Measurements from ENCODE around the gene DAO. TPM values are rescaled to one million over a fixed set of nuclear protein-coding genes. Genes with fewer than 3 reads are reported as not detected.
A peak's percentile ranks its signal among the peaks of the same experiment; 100 is the strongest.

DAO gene
- total and polyA plus RNA-seq, 2 of the 4 experiments (the other 2 are of a cell fraction), result not detected

- Histone ChIP-seq H2BK15ac (ENCODE audit: low read depth, low read length) (peak overlapping the region; percentile 37; the same call in 2 of the 3 replicates), H4K91ac (ENCODE audit: insufficient read depth, low read depth, low read length) (peak overlapping the region; percentile 83), H3K9me1 (ENCODE audit: insufficient read depth, low read length) (no peaks in the 10 kb centered on the region), H3K4me1 (ENCODE audit: control insufficient read depth, insufficient read depth, low read length) (peaks cover 30% of the 10 kb centered on the region), H3K27ac (ENCODE audit: insufficient read depth, low read length) (peak overlapping the region; percentile 87), H3K9me3 (ENCODE audit: control insufficient read depth, insufficient read depth, low read length) (peaks cover 2% of the 10 kb centered on the region; the same call in 1 of the 2 replicates), H3K9ac (ENCODE audit: low read depth, low read length) (peak overlapping the region; percentile 10; the same call in 1 of the 2 replicates), H3K4me3 (ENCODE audit: insufficient read depth, low read depth, low read length) (no peak overlapping the region), H3K14ac (replicated peaks; ENCODE audit: low read depth, low read length) (peak overlapping the region; percentile 84), H3K56ac (ENCODE audit: extremely low read depth, insufficient read depth, low read length) (peak overlapping the region; percentile 71), H2BK5ac (ENCODE audit: low read depth, low read length, poor library complexity, severe bottlenecking) (peak overlapping the region; percentile 100), H3K4ac (ENCODE audit: low read depth, low read length) (peak overlapping the region; percentile 93), H3K36me3 (ENCODE audit: control insufficient read depth, insufficient read depth, low read length) (peaks cover 13% of the 10 kb centered on the region), H4K5ac (ENCODE audit: low read depth, low read length) (peak overlapping the region; percentile 26; the same call in 1 of the 2 replicates), H3K23ac (ENCODE audit: low read depth, low read length) (peak overlapping the region; percentile 90), H3K79me1 (ENCODE audit: low read depth in 1 of 2, low read length in 2 of 2) (peaks cover 9 to 34% of the 10 kb centered on the region in 2 experiments; a peak in 3 of 4 replicates), H3K4me2 (ENCODE audit: low read depth, low read length) (peak overlapping the region; percentile 20), H4K20me1 (ENCODE audit: insufficient read depth, low read length) (peaks cover 30% of the 10 kb centered on the region), H2AFZ (replicated peaks; ENCODE audit: low read length, poor library complexity) (no peak overlapping the region), H2AK9ac (replicated peaks; ENCODE audit: low read depth, low read length, poor library complexity) (peak overlapping the region; percentile 85), H4K8ac (ENCODE audit: low read depth in 2 of 2, low read length in 2 of 2) (peak overlapping the region; percentile 40 to 91; a peak in 3 of 4 replicates), H2BK20ac (ENCODE audit: low read depth, low read length) (peak overlapping the region; percentile 90), H3K18ac (ENCODE audit: low read depth, low read length) (peak overlapping the region; percentile 82; the same call in 1 of the 2 replicates), H2BK120ac (ENCODE audit: low read depth, low read length) (peak overlapping the region; percentile 77), H3K27me3 (ENCODE audit: control insufficient read depth, insufficient read depth, low read length) (no peaks in the 10 kb centered on the region), H2AK5ac (ENCODE audit: low read depth, low read length) (peak overlapping the region; percentile 84)
- dilution Hi-C loops (cut with HindIII; ENCODE audit: low sequenced_read_pairs, unreplicated experiment) (no loop called here), intact Hi-C loops (cut with micrococcal nuclease) (loop anchor here (1.0 to 10.0 kb wide), 6 partner anchors 21 to 291 kb away; partner anchors contain the start of genes ALKBH2, ISCU and UNG), in situ Hi-C loops (cut with MboI; ENCODE audit: low sequenced_read_pairs) (loop anchor here (5.0 to 10.0 kb wide), 2 partner anchors 47 to 129 kb away; no protein-coding TSS in a partner anchor)
- no TSS peak for BruUV-seq (replicated peaks)
- ChIA-PET CTCF (no interaction called here), POLR2A (ENCODE audit: unreplicated experiment) (no interaction called here)
- WGBS, 2 experiments (ENCODE audit: extremely low coverage in 2 of 2, insufficient read length in 1 of 2), result no CpG with 5 or more reads among the region's 1 CpG
- ATAC-seq (ENCODE audit: low read depth) (peak; percentile 5; the same call in 1 of the 2 replicates), DNase-seq (peak; percentile 95)
- peak; percentile 68 for TF ChIP-seq RAD21 (IDR thresholded peaks at IDR 0.05; ENCODE audit: low read length)
- no peak; the same call in 1 of the 2 replicates for TF ChIP-seq POLR2A (IDR thresholded peaks at IDR 0.05; ENCODE audit: low read depth, low read length)
- peak; percentile 65 for TF ChIP-seq CTCF (conservative IDR thresholded peaks at IDR 0.05; ENCODE audit: low read depth, low read length)
- no peak; the same call in 1 of the 2 replicates for TF ChIP-seq NFE2L2 (IDR thresholded peaks at IDR 0.05; ENCODE audit: low read depth, low read length)
- TF ChIP-seq RFX5 (IDR thresholded peaks at IDR 0.05; ENCODE audit: low read depth, low read length), result no peak
- TF ChIP-seq FOS (IDR thresholded peaks at IDR 0.05; ENCODE audit: low read depth, low read length), result no peak
- no peak for TF ChIP-seq ELK1 (IDR thresholded peaks at IDR 0.05; ENCODE audit: borderline replicate concordance, low read depth, low read length)
- no peak for TF ChIP-seq BHLHE40 (IDR thresholded peaks at IDR 0.05; ENCODE audit: low read depth, low read length)
- no peak; the same call in 1 of the 2 replicates for TF ChIP-seq MAZ (IDR thresholded peaks at IDR 0.05; ENCODE audit: borderline replicate concordance, low read depth, low read length)
- TF ChIP-seq CEBPB (IDR thresholded peaks at IDR 0.05; ENCODE audit: low read depth, low read length), result peak; percentile 76
- no peak; the same call in 1 of the 2 replicates for TF ChIP-seq CHD1 (IDR thresholded peaks at IDR 0.05; ENCODE audit: low read depth, low read length)
- no peak for TF ChIP-seq USF2 (IDR thresholded peaks at IDR 0.05; ENCODE audit: low read depth, low read length)
- no peak for TF ChIP-seq MXI1 (IDR thresholded peaks at IDR 0.05; ENCODE audit: borderline replicate concordance, low read depth, low read length)
- peak; percentile 29; the same call in 1 of the 2 replicates for TF ChIP-seq SMC3 (IDR thresholded peaks at IDR 0.05; ENCODE audit: low read depth, low read length)
- no peak for TF ChIP-seq RCOR1 (IDR thresholded peaks at IDR 0.05; ENCODE audit: insufficient replicate concordance, low read length)
Measured at GRCh38 chr12:108853981-108854446, 25.9 kb upstream of the DAO start.

All from IMR-90 (cell line).